K562 (cell line): ENCODE data around the gene DNAH10.

Source experiments
- EZH2 ChIP-seq: IDR thresholded peaks from 2 replicates; pipeline ENCODE4 v1.6.1; 2012; ENCODE audit warnings: low read depth, mild to moderate bottlenecking, inconsistent platforms, low read length, borderline replicate concordance
- HNRNPUL1 ChIP-seq: fragments of 200-400 bp; formaldehyde crosslinking; IDR thresholded peaks from 2 replicates; pipeline ENCODE4 v1.6.1; 2017; ENCODE audit warnings: low read length
- TEAD4 ChIP-seq, 2 experiments: sonication (generic) in 1 of 2; formaldehyde crosslinking in 1 of 2; IDR thresholded peaks; 2 replicates each; pipeline versions ENCODE4 v1.6.1 to v1.8.0; 2012 to 2022; ENCODE audit warnings: borderline replicate concordance in 1 of 2, inconsistent platforms in 1 of 2, low read length in 1 of 2, mild to moderate bottlenecking in 1 of 2, missing genetic modification reagents in 1 of 2
- ZBED1 ChIP-seq: IDR thresholded peaks from 2 replicates; pipeline ENCODE4 v1.6.1; 2014

DNA sequence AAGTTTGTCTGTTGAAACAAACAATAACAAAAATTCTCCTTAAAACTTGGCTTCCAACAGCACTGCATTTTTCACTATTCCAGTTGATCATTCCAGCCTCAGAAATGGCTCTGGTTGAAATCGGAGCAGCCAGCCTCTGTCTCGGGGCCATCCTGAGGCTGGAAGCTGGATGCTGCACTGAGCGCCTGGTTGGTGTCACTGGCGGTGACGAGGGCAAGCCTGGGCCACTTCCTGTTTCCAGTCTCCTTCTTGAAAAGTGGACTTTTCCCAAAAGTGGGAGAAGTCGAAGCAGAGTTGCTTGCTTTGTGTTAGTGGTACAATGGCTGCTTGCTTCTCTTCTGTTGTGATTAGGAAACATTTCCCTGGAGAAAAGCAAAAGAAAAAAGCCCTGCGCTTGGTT is 161.8 kb downstream of the DNAH10 start:
- no peak for TF ChIP-seq HNRNPUL1
- TF ChIP-seq EZH2: no peak
- no peak for TF ChIP-seq ZBED1
- no peak for TF ChIP-seq TEAD4 (IDR thresholded peaks at IDR 0.05; ENCODE audit: low read length)
- no peak for TF ChIP-seq TEAD4 (CRISPR knock-in tag; IDR thresholded peaks at IDR 0.05; ENCODE audit: borderline replicate concordance)
